GM23248 (cell line): ENCODE results near the gene SS18L1.

Source experiments
- EZH2 ChIP-seq: fragments of 200-600 bp; sonication (generic); IDR thresholded peaks from 2 replicates; pipeline ENCODE4 v1.6.1; 2018; ENCODE audit warnings: antibody characterized with exemption, mild to moderate bottlenecking; ENCODE audit not compliant: insufficient read depth, poor library complexity, severe bottlenecking
- EZH2phosphoT487 ChIP-seq: fragments of 200-600 bp; sonication (generic); IDR thresholded peaks from 2 replicates; pipeline ENCODE4 v1.6.1; 2018; ENCODE audit warnings: antibody characterized with exemption, moderate library complexity, mild to moderate bottlenecking, low read depth; ENCODE audit not compliant: insufficient read depth

GRCh38 chr20:62104791-62105345, 38.7 kb upstream of the SS18L1 start:
- TF ChIP-seq EZH2 = no peak
- no peak for TF ChIP-seq EZH2phosphoT487
